ENCODE results near the gene LRRC72.
"Not testable (repeated sequence)": the region's sequence is repeated elsewhere in the genome, so short reads cannot be mapped to it uniquely, and the experiment has no call there.

The LRRC72 gene

DNA sequence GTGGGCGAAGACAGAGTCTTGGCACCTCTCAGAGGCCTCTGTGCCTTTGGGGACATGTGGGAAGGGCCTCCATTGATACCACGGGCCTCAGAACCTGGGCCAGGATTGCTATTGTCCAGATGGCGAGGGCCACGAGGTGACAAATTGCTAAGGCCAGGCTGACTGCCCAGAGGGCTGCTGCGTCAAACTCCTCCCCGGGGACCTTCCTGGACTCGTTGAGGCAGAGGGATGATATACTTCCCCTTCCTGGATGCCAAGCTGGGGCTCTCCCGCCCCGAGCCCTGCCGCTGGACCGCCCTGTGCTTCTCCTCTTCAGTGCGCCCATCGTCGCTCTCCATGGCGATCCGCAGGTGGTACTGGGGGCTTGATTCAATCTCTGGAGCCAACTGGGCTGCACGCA is 58.9 kb downstream of the LRRC72 start:
- DNase-seq = no peak

DNA sequence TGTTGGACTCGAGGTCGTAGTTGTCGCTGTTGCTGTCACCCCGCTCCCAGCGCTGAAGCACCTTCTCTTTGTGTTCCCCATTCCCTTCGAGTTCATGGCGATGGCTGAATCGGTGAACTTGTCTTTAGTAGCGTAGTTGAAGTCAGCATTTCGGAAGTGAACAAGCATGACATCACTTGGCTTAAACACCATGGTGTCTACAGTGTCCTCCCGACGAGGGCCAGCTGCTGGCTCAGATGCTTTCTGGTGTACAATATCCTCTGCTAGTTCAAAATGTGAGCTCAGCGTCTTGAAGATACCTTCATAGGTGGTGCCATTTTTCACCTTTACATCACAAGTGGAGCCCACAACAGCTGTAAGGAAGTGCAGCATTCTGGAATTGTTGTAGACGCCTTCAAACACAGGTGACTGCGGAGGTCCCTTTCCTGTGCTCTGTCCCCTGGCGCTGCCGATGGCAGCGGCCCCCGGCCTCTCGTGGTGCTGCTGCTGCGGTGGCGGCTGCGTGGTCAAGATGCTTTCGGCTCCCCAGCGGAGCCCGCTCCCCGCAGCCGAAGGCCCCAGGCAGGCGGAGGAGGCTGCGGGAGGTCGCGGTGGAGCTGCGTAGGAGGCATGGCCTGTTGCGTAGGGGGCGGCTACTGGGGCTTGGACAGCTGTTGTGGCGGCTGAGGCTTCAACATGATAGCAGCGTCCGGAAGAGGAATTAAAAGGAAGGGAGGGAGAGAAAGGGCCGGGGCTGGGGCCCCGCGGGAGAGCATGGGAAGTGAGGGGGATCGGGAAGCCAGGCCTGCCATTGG is 59.7 kb downstream of the LRRC72 start:
- DNase-seq = no peak

DNA sequence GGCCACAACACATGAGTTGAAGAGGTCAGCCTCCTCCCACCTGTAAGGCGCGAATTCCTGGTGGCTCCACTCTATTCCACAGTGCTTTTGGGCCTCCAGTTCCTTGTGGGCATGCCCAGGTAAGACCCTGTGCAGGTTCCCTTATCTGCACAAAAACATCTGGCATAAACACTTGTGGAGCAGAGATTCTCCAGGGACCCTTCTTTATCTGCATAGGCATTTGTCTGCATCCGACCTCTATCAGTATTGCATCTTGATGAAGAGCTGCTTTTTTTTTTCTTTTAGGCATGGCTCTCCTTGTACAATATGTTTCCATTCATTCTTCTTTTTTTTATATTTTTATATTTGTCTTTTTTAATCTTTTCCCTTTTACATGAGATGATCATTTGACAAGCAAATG is 60.5 kb downstream of the LRRC72 start:
- DNase-seq = no peak

DNA sequence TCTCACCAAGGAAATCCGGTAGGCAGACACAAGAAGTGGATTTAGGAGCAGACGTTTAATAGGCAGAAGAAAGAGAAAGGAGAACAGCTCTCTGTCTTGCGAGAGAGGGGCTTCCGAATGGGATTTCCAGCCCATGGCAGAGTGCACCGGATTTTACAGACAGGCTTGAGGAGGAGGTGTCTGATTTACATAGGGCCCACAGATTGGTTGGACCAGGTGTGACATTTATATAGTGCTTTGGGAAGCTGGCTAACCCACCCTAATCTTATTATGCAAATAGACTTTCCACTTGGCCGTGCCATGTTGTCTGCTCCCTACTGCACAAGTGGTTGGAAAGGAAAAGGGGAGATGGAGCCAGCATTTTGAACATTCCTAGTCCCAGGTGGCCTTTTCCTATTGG is 61.2 kb downstream of the LRRC72 start:
- peak; percentile 77 for DNase-seq

DNA sequence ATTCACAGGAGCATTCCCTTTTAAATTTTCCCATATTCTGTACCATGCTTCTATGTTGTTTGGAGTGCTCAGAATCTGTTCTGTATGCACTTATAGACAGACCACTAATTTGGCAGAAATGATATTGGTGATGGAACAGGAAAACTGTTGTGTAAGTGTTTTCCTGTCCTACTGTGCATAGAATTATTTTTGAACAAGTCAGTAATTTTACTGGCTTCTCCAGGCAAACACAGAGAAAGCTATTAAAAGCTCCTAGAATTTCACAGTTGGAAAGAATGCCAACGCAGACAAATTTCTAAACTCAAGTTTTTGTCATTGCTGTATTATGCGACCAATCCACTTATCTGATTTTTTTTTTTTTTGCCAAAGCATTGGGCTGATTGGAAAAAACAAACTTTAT is 63.3 kb downstream of the LRRC72 start:
- DNase-seq = no peak

DNA sequence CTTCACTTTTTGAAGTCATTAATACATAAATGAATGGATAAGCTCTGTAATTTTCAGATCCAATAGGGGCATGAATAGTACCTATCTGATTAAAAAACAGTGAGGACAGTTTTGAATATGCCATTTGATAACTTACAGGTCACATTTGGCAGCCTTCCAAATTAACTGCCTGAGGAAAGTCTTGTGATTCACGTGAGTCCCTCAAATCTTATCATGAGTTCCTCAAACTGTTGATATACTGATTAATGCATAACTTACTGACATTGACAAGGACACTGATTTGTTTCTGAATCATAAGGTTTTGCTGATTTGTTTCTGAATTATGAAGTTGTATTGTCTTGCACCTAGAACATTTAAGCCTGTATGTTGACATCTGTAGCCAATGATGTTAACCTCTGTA is 63.8 kb downstream of the LRRC72 start:
- no peak for DNase-seq

DNA sequence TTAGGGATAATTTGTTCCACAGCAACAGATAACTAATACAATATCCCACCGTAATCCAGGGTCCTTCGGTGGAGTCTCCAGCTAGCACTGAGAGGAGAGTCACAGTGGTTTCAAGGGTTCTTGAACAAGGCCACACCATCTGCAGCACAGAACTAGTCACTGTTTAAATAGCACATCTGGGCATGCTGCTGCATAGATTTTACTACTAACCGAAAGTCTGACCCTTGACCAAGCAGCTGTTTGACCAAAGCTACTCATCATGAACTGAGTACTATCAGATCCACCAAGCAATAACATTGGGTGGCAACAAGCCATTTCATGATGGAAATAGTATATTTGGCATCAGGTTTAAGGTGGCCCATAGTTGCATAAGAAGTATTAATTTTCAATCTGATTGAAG is 65.8 kb downstream of the LRRC72 start:
- DNase-seq = no peak

DNA sequence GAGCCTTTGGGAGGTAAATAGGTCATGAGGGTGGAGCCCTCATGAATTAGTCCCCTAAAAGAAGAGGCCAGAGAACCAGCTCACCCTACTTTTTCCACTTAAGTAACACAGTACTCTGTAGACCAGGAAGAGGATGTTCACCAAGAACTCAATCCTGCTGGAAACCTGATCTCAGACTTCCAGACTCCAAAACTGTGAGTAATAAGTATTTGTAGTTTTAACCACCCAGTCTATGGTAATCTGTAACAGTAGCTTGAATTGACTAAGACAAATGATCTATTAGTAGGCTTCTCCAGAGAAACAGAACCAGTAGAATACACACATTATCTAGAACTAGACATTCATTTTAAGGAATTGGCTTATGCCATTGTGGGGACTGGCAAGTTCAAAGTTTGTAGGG is 67.4 kb downstream of the LRRC72 start:
- DNase-seq = no peak

DNA sequence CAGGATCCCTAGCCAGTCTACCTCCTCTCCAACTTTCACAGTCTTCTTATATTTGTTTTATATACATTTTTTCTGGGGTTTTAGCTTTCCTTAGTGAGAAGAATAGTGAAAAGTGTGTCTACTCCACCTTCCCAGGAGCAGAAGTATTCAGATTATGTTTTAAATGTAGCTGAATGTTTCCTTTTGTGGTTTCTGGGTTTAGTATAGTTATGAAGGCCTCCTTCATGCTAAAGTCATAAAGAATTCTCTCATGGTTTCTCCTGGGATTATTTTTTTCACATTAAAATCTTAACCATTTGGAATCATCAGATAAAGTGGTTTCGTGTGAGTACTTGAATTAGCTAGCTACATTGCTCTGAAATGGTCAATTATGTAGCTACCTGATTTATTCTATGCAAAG is 68.1 kb downstream of the LRRC72 start:
- no peak for DNase-seq

DNA sequence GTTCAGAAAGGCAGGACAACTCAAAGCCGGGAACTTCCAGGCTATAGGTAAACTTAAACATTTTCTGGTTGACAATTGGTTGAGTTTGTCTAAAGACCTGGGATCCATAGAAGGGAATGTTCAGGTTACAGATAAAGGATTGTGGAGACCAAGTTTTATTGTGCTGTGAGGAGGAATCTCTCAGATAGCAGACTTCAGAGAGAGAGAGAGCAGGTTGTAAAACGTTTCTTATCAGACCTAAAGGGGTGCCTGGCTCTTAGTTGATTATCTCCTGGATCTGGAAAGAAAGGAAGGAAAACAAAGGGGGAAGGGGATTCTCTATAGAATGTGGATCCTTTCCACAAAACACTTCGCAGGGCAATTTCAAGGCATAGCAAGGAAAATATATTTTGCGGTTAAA is 69.0 kb downstream of the LRRC72 start:
- not testable (repeated sequence) for DNase-seq

DNA sequence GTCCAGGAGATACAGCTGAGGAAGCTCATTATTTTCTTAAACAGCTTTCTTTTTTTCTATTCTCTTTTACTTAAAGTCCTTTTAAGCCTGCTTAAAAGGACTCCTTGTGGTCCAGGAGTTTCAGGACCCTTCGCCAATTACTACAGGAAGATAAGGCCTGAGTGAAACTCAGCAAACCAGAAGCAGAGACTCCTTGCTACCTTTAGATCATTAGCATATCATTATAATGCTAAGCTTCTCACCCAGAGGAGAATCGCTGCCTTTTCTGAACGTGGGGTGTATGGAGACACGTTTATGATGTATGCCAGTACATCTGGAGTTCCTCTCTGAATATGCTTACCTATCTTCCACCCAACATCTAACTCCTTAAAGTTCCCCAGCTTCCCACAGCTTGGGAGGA is 71.4 kb downstream of the LRRC72 start:
- DNase-seq = no peak

DNA sequence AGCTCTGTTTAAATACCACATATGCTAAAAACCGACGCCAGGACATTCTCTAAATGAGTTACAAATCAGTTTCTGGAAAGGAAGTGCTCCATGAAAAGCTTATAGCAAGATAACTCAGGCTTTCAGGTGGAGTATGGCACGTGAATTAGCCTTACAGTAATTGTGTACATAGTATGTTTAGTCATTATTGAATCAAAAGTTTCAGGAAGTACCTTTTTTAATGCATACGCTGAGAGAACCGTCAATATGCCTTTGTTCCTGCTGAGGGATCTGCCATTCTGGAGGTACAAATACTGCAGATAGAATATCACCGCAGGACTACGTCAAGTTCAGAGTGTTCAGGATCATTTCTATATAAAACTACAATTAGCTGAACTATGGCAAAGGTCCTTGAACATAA is 73.2 kb downstream of the LRRC72 start:
- DNase-seq = no peak

DNA sequence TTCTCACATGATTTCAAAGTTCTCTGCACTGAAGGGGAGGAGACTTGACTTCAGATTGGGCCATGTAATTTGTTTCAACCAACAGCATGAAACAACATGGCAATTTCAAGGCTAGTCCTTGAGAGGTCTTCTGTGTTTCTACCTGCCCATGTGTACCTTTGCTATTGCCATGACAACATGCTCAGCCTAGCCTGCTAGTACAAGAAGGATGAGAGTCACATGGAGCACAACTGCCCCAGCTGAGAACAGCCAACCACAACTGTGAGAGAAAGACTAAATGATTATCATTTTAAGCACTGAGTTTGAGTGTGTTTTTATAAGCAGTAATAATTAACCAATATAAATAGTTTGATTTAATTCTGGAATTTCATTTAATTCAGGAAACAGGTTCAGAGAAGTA is 77.0 kb downstream of the LRRC72 start:
- DNase-seq = no peak

DNA sequence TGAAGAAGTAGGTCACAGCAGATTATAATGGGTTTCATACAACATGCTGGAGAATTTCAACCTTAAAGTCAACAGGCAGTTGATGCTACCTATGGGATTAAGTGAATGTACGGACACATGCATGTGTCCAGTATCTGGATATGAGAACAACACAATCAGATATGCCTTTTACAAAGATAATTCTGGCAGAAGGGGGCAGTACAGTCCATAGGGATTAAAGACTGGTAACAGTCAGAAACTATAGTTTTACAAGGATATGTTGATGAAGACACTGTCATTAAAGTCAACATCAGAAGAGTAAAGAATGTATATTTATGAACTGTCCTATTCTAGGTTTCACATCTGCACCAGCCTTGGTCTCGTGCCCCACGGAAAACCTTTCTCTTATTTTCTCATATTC is 77.4 kb downstream of the LRRC72 start:
- DNase-seq = no peak

DNA sequence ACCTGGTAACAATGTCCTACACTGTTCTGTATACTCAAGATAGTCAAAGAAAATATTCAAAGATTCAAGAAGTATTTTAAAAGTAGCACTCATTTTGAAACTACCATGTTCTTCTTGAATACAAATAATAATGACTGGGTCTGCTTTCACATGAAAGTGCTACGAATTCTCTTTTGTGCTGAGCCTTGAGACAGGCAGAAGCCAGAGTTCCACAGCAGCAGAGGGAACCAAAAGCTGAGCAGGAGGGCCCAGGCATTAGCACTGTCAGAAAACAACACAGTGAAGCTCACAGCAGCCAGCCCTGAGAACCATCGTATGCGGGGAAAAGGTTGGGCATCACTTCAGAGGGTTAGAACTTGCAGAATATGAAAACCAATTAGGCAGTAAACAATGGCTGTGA is 80.1 kb downstream of the LRRC72 start:
- no peak for DNase-seq

DNA sequence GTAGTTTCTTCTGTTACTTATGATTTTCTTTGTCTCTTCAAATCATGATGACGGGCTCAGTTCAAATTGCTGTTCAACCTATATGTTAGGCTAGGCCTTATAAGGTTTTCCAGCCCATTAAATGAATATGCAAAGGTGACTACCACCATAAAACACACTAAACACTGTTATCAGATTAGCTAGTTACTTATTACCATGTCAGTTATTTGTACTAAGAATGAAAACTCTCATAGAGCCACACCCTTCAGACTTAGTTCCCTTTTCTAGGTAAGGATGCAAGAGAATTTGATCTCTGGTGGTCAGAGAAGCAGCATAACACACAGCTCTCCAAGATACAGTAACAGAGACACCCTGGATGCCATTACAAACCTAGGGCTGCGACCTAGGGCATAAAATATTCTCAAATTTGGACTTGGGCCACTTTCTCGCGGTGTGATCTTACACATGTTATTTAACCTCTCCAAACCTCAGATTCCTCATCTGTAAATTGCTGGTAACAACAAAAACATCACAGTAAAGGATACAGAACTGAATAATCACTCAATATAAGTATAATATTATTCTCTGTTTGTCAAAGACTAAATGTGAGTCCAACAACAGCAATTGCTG is 83.3 kb downstream of the LRRC72 start:
- no peak for DNase-seq

DNA sequence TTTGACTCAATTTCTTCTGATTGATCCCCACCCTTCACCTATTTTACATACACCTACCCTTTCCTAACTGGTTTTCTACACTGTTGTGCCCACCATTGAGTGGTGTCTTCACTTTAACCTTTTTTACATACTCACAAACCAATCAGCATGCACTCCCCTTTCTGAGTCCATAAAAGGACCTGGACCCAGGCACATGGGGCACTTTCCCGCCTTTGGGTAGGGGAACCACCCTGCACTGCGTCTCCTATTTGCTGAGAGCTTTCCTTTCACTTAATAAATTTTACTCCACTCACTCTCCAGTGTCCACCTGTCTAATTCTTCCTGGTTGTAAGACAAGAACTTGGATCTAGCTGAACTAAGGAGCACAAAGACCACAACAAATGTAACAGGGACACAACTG is 85.1 kb downstream of the LRRC72 start:
- DNase-seq = no peak

DNA sequence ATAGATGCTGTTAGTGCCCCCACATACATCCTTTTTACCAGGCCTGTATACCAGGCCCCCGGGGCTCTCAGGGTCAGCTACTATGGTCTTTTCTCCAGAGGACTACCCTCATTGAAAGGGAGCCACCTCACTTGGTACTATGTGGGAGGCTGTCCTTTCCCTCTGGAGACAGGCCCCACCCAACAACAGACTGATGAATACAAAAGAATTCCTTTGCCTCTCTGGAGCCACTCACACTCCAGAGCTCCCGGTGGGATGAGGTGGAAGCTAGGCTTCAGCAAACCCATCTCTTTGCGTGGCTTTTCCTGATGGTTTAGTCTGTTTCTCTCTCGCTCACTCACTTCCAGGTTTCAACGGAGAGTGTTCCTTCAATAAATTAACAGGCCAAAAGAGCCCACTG is 88.6 kb downstream of the LRRC72 start:
- DNase-seq = no peak

DNA sequence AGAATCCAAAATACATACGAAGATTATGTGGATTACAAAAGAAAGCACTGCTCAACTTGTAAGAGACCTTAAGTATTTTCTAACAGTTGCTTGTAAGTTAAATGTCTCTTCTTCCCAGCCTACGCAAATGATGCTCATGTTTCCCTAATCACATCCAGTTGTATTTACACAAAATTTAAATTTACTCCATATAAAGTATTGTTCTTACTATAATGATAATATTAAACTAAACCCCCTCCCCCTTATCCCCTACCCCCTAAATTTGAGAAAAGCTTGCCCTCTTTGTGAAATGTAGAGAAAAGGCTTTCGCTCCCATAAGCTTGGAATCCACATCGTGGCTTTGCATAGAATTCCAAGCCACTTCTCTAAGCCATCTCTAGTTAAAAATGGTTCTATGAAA is 89.5 kb downstream of the LRRC72 start:
- DNase-seq = no peak

DNA sequence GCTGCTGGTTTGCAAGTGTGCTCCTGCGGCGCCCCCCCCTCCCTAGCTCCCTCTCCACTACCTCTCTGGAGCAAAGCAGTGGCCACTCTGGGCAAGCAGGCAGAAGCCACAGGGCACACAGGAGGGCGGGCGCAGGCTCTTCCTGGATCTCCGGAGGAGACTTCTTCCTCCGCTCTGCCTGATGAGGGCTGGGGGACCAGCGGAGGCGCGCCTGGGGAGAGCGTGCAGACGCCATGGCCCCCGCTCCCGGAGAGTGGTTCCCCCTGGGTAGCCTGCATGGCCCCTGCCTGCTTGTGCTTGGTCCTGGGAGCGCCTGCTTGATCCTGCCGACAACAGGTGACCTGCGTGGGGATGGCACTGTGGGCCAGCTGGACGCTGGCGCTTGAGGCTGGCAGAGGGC is 89.9 kb downstream of the LRRC72 start:
- DNase-seq = no peak

DNA sequence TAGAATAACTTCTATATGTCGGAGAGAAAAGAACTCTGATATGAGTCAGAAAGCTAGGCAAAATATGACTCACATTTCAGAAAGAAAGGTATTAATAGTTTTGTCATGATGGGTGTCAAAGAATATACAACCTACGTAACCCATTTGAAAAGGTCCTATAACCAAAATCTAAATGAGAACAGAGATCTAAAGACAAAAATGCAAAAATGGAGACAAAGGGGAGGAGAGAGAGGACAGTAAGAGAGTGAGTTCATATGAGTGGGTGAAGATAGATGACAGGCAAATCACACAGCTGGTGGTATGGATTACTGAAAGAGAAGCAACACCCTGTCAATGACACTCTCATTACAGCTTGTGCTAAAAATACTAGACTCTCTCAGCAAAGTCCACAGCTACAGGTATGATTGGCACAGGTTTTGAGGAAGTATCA is 93.4 kb downstream of the LRRC72 start:
- DNase-seq = no peak

DNA sequence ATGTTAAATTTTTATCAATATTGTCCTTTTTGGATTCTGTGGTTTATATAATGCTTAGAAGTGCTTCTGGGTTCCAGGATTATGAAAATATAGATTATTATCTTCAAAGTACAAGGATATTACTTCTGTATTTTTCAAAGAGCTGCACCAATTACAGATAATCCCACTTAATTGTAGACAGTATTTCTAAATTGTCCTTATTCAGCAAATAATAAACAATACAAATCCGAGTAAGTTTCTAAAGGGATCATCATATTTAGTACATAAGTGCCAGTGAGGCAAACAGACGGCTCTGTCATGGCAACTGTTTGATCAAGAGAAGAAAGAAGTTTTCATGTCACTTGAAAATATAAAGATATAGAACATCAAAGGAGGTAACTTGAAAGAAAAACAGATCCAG is 99.8 kb downstream of the LRRC72 start:
- no peak for DNase-seq

DNA sequence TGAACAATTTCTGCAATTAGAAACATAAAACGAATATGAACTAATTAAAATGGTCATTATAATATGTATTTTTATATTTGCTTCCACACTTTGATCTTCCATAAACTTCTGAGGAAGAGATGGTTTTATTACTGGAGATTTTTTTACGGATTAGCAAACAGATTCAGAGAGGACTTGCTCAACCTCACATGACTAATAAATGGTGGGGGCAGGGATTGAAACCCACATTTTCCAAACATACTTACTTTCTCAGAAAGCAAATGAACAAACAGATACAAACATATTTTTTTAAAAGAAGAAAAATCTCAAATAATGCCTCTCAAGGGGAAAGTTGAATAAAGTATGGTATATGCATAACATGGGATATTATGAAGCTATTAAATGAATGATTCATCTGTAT is 100.6 kb downstream of the LRRC72 start:
- DNase-seq = no peak

DNA sequence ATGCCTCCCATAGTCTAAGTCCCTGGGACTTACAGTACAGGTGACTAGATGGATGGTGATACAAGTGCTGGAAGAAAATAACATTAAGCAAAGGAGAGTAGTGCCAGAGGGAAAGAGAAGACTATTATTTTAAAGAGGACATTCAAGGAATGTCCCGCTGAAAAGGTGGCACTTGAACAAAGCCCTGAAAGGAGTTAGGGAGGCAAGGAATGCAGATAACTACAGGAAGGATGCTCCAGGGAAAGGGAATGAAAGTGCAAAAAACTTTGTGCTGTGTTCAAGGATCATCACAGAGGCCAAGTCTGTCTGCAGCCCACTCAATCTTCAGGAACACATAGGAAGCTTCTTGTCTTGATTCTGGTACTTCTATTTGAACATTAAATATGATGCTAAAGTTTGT is 104.0 kb downstream of the LRRC72 start:
- no peak for DNase-seq
